ENCODE results near the gene MAB21L4. TPM values are rescaled to one million over a fixed set of nuclear protein-coding genes. Genes with fewer than 3 reads are reported as not detected.

The MAB21L4 gene
- total and polyA plus RNA-seq, 2 donors (not counting 3 experiments of a cell fraction or from before 2014, with no cell fraction given): not detected

DNA sequence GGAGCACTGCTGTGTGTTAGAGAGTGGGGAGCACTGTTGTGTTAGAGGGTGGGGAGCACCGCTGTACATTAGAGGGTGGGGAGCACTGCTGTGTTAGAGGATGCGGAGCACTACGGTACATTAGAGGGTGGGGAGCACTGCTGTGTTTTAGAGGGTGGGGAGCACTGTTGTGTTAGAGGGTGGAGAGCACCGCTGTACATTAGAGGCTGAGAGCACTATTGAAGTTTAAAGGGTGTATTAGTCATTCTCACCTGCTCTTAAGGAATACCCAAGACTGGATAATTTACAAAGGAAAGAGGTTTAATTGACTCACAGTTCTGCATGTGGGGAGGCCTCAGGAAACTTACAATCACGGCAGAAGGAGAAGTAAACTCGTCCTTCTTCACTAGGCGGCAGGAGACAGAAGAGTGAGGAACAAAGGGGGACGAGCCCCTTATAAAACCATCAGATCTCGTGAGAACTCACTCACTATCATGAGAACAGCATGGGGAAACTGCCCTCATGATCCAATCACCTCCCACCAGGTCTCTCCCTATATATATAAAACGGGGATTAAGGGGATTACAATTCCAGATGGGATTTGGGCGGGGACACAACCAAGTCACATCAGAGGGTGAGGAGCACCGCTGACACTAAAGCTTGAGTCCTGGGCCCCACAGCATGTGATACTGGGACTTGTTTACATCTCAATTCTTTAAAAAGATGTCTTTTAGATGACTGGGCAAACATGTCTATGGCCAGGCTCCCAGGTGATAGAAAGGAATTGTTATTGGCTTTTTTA lies 46.9 kb downstream of the MAB21L4 start:
- dilution Hi-C loops (cut with MboI; ENCODE audit: extremely low pct_ligation_motif_present, low sequenced_read_pairs): no loop called here
- POLR2A ChIA-PET: no interaction called here

DNA sequence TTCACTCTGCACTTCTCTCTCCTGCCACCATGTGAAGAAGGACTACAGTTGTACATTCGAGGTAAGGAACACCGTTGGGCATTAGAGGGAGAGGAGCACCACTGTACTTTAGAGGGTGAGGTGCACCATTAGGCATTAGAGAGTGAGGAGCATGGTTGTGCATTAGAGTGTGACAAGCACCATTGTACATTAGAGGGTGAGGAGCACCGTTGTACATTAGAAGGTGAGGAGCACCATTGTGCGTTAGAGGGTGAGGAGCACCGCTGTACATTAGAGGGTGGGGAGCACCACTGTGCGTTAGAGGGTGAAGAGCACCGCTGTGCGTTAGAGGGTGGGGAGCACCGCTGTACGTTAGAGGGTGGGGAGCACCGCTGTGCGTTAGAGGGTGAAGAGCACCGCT lies 48.1 kb downstream of the MAB21L4 start:
- ChIA-PET POLR2A (no interaction called here), CTCF (no interaction called here)
- Histone ChIP-seq H4K20me1 (replicated peaks; ENCODE audit: control insufficient read depth, extremely low read depth, insufficient read depth, low read length) (no peaks in the 10 kb centered on the region), H3K4me1 (ENCODE audit: control insufficient read depth, extremely low read depth, insufficient read depth, low read length) (no peaks in the 10 kb centered on the region), H3K9me1 (replicated peaks; ENCODE audit: control insufficient read depth, extremely low read depth, insufficient read depth, low read length) (no peaks in the 10 kb centered on the region), H3K9me3 (replicated peaks; ENCODE audit: control insufficient read depth, insufficient read depth, low read length) (no peaks in the 10 kb centered on the region), H3K4me2 (ENCODE audit: insufficient read depth, low read length) (no peak overlapping the region), H2AFZ (ENCODE audit: low read depth, low read length) (no peak overlapping the region), H3K36me3 (ENCODE audit: control insufficient read depth in 2 of 2, extremely low read depth in 1 of 2, insufficient read depth in 2 of 2, low read length in 2 of 2) (no peaks in the 10 kb centered on the region), H3K4me3 (replicated peaks in 1 of 3; ENCODE audit: insufficient read depth in 1 of 3, low read depth in 1 of 3, low read length in 3 of 3) (no peak overlapping the region), H3K27me3 (ENCODE audit: control insufficient read depth in 2 of 2, insufficient read depth in 2 of 2, low read length in 2 of 2) (peaks cover 0 to 4% of the 10 kb centered on the region in 2 experiments), H3K27ac (ENCODE audit: insufficient read depth, low read depth, low read length) (no peak overlapping the region), H3K79me2 (ENCODE audit: control insufficient read depth, insufficient read depth, low read length) (no peaks in the 10 kb centered on the region), H3K9ac (replicated peaks; ENCODE audit: extremely low read depth, insufficient read depth, low read length) (no peak overlapping the region)
- DNase-seq (ENCODE audit: low read depth, low spot score) (no peak), FAIRE-seq (no peak)
- TF ChIP-seq, protein P1, sequence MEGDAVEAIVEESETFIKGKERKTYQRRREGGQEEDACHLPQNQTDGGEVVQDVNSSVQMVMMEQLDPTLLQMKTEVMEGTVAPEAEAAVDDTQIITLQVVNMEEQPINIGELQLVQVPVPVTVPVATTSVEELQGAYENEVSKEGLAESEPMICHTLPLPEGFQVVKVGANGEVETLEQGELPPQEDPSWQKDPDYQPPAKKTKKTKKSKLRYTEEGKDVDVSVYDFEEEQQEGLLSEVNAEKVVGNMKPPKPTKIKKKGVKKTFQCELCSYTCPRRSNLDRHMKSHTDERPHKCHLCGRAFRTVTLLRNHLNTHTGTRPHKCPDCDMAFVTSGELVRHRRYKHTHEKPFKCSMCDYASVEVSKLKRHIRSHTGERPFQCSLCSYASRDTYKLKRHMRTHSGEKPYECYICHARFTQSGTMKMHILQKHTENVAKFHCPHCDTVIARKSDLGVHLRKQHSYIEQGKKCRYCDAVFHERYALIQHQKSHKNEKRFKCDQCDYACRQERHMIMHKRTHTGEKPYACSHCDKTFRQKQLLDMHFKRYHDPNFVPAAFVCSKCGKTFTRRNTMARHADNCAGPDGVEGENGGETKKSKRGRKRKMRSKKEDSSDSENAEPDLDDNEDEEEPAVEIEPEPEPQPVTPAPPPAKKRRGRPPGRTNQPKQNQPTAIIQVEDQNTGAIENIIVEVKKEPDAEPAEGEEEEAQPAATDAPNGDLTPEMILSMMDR (IDR thresholded peaks at IDR 0.05; ENCODE audit: extremely low read depth in 1 of 2, insufficient read depth in 1 of 2, low read depth in 1 of 2, low read length in 2 of 2): no peak
- no peak for TF ChIP-seq MYC (IDR thresholded peaks at IDR 0.05; ENCODE audit: low read depth, low read length)
- TF ChIP-seq, protein P2, sequence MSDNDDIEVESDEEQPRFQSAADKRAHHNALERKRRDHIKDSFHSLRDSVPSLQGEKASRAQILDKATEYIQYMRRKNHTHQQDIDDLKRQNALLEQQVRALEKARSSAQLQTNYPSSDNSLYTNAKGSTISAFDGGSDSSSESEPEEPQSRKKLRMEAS (IDR thresholded peaks at IDR 0.05; ENCODE audit: insufficient read depth, insufficient read length): no peak
- TF ChIP-seq EZH2 (IDR thresholded peaks at IDR 0.05; ENCODE audit: borderline replicate concordance, low read depth, low read length, severe bottlenecking): no peak
- TF ChIP-seq GATA2 (IDR thresholded peaks at IDR 0.05; ENCODE audit: insufficient read depth, insufficient read length, low read depth, low read length): no peak
- no peak for TF ChIP-seq JUN (IDR thresholded peaks at IDR 0.05; ENCODE audit: borderline replicate concordance, insufficient read depth, insufficient read length, low read depth)
- no peak for TF ChIP-seq FOS (IDR thresholded peaks at IDR 0.05; ENCODE audit: borderline replicate concordance, insufficient read depth, low read length)
- TF ChIP-seq POLR2A (IDR thresholded peaks at IDR 0.05; ENCODE audit: low read depth, low read length): no peak
- no peak for TF ChIP-seq POLR2AphosphoS5 (IDR thresholded peaks at IDR 0.05; ENCODE audit: insufficient read depth, low read depth, low read length)
- intact Hi-C loops (cut with micrococcal nuclease) (no loop called here), dilution Hi-C loops (cut with MboI; ENCODE audit: extremely low pct_ligation_motif_present, low sequenced_read_pairs) (no loop called here)
- no TSS peak for BruUV-seq (replicated peaks)

More for the DNA sequence above, 46.9 kb downstream of the MAB21L4 start:
- peaks cover 0 to under 1% of the 10 kb centered on the region in 2 experiments for H3K27me3 ChIP-seq (ENCODE audit: control insufficient read depth in 2 of 2, insufficient read depth in 2 of 2, low read length in 2 of 2)
- no peaks in the 10 kb centered on the region for H3K9me1 ChIP-seq (replicated peaks; ENCODE audit: control insufficient read depth, extremely low read depth, insufficient read depth, low read length)
- no peaks in the 10 kb centered on the region for H3K79me2 ChIP-seq (ENCODE audit: control insufficient read depth, insufficient read depth, low read length)
- TF ChIP-seq POLR2A (IDR thresholded peaks at IDR 0.05; ENCODE audit: low read depth, low read length) (no peak), JUN (IDR thresholded peaks at IDR 0.05; ENCODE audit: borderline replicate concordance, insufficient read depth, insufficient read length, low read depth) (no peak), EZH2 (IDR thresholded peaks at IDR 0.05; ENCODE audit: borderline replicate concordance, low read depth, low read length, severe bottlenecking) (no peak), GATA2 (IDR thresholded peaks at IDR 0.05; ENCODE audit: insufficient read depth, insufficient read length, low read depth, low read length) (no peak), FOS (IDR thresholded peaks at IDR 0.05; ENCODE audit: borderline replicate concordance, insufficient read depth, low read length) (no peak), MYC (IDR thresholded peaks at IDR 0.05; ENCODE audit: low read depth, low read length) (no peak)
- no peak overlapping the region for H3K27ac ChIP-seq (ENCODE audit: insufficient read depth, low read depth, low read length)
- no peak overlapping the region for H2AFZ ChIP-seq (ENCODE audit: low read depth, low read length)
- DNase-seq (ENCODE audit: low read depth, low spot score) (no peak), FAIRE-seq (no peak)
- H4K20me1 ChIP-seq (replicated peaks; ENCODE audit: control insufficient read depth, extremely low read depth, insufficient read depth, low read length): no peaks in the 10 kb centered on the region
- no peak overlapping the region for H3K9ac ChIP-seq (replicated peaks; ENCODE audit: extremely low read depth, insufficient read depth, low read length)
- no peaks in the 10 kb centered on the region for H3K36me3 ChIP-seq (ENCODE audit: control insufficient read depth in 2 of 2, extremely low read depth in 1 of 2, insufficient read depth in 2 of 2, low read length in 2 of 2)
- H3K4me1 ChIP-seq (ENCODE audit: control insufficient read depth, extremely low read depth, insufficient read depth, low read length): no peaks in the 10 kb centered on the region
- intact Hi-C loops (cut with micrococcal nuclease): no loop called here
- CTCF ChIA-PET: interaction anchor here (0.8 to 1.2 kb wide), 3 partner anchors 9 to 229 kb away, joined by 3 to 4 read pairs (median 3); no protein-coding TSS in a partner anchor
- H3K9me3 ChIP-seq (replicated peaks; ENCODE audit: control insufficient read depth, insufficient read depth, low read length): no peaks in the 10 kb centered on the region
- no peak overlapping the region for H3K4me2 ChIP-seq (ENCODE audit: insufficient read depth, low read length)
- H3K4me3 ChIP-seq (replicated peaks in 1 of 3; ENCODE audit: insufficient read depth in 1 of 3, low read depth in 1 of 3, low read length in 3 of 3): no peak overlapping the region
- BruUV-seq (replicated peaks): no TSS peak

Data from endothelial cell of umbilical vein (primary cell).